Measurements from ENCODE around the gene ZNF141. TPM values are rescaled to one million over a fixed set of nuclear protein-coding genes. Genes with fewer than 3 reads are reported as not detected.

ZNF141 gene
- total and polyA plus RNA-seq, 10 of the 15 experiments (the other 5 are each of a cell fraction or from before 2014, with no cell fraction given), result 3.9 to 25.2 (median 10.6) TPM

DNA sequence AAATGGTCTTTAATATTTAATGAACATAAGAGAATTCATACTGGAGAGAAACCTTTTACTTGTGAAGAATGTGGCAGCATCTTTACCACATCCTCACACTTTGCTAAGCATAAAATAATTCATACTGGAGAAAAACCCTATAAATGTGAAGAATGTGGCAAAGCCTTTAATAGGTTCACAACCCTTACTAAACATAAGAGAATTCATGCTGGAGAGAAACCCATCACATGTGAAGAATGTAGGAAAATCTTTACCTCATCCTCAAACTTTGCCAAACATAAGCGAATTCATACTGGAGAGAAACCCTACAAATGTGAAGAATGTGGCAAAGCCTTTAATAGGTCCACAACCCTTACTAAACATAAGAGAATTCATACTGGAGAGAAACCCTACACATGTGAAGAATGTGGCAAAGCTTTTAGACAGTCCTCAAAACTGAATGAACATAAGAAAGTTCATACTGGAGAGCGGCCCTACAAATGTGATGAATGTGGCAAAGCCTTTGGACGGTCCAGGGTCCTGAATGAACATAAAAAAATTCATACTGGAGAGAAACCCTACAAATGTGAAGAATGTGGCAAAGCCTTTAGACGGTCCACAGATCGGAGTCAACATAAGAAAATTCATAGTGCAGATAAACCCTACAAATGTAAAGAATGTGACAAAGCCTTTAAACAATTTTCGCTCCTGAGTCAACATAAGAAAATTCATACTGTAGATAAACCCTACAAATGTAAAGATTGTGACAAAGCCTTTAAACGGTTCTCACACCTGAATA is 35.6 kb downstream of the ZNF141 start:
- H3K4me2 ChIP-seq (ENCODE audit: control insufficient read depth, insufficient read depth), result no peak overlapping the region
- no peak overlapping the region for H2AFZ ChIP-seq (ENCODE audit: control insufficient read depth, low read depth, low read length)
- no peak overlapping the region for H3K4me3 ChIP-seq
- TF ChIP-seq BHLHE40 (IDR thresholded peaks at IDR 0.05; ENCODE audit: borderline replicate concordance in 1 of 2, low read depth in 2 of 2, low read length in 1 of 2), result no peak
- peak; percentile 89 for TF ChIP-seq ZNF274 (IDR thresholded peaks at IDR 0.05; ENCODE audit: insufficient read depth, insufficient read length)
- TF ChIP-seq CHD1 (IDR thresholded peaks at IDR 0.05; ENCODE audit: low read depth, low read length), result no peak
- peak; percentile 95 for TF ChIP-seq CBX5 (IDR thresholded peaks at IDR 0.05; ENCODE audit: low read depth)
- no peak overlapping the region for H3K9ac ChIP-seq (ENCODE audit: control insufficient read depth, insufficient read depth, low read length)
- ChIA-PET RAD21 (ENCODE audit: unreplicated experiment) (no interaction called here), SMC1A (ENCODE audit: uncharacterized antibody, unreplicated experiment) (no interaction called here), POLR2A (no interaction called here), CTCF (no interaction called here)
- H3K27me3 ChIP-seq (replicated peaks in 1 of 2; ENCODE audit: control insufficient read depth in 2 of 2, insufficient read depth in 2 of 2, low read length in 1 of 2), result no peaks in the 10 kb centered on the region
- no peaks in the 10 kb centered on the region for H3K4me1 ChIP-seq (ENCODE audit: control insufficient read depth, insufficient read depth, low read length)
- H3K9me3 ChIP-seq (replicated peaks; ENCODE audit: control insufficient read depth, insufficient read depth, low read length), result peaks cover 36% of the 10 kb centered on the region
- H4K20me1 ChIP-seq (ENCODE audit: control insufficient read depth, insufficient read depth), result no peaks in the 10 kb centered on the region
- intact Hi-C loops (cut with micrococcal nuclease; ENCODE audit: unreplicated experiment) (no loop called here), in situ Hi-C loops (cut with MboI) (no loop called here)
- WGBS (ENCODE audit: insufficient coverage, insufficient replicate concordance, low lambda C conversion rate, missing lambda C conversion rate), result 95% methylated on average over 7 of the region's 7 CpGs
- no TSS peak for BruUV-seq (replicated peaks)
- DNase-seq (ENCODE audit: low read depth, low spot score) (no peak), ATAC-seq (no peak), FAIRE-seq (no peak)
- H3K36me3 ChIP-seq (ENCODE audit: control insufficient read depth in 2 of 2, insufficient read depth in 2 of 2, low read length in 1 of 2), result peaks cover 0 to 9% of the 10 kb centered on the region in 2 experiments; a peak in 2 of 4 replicates
- H3K27ac ChIP-seq (ENCODE audit: control insufficient read depth, insufficient read depth), result no peak overlapping the region
- H3K79me2 ChIP-seq (ENCODE audit: control insufficient read depth, insufficient read depth, low read length), result no peaks in the 10 kb centered on the region

DNA sequence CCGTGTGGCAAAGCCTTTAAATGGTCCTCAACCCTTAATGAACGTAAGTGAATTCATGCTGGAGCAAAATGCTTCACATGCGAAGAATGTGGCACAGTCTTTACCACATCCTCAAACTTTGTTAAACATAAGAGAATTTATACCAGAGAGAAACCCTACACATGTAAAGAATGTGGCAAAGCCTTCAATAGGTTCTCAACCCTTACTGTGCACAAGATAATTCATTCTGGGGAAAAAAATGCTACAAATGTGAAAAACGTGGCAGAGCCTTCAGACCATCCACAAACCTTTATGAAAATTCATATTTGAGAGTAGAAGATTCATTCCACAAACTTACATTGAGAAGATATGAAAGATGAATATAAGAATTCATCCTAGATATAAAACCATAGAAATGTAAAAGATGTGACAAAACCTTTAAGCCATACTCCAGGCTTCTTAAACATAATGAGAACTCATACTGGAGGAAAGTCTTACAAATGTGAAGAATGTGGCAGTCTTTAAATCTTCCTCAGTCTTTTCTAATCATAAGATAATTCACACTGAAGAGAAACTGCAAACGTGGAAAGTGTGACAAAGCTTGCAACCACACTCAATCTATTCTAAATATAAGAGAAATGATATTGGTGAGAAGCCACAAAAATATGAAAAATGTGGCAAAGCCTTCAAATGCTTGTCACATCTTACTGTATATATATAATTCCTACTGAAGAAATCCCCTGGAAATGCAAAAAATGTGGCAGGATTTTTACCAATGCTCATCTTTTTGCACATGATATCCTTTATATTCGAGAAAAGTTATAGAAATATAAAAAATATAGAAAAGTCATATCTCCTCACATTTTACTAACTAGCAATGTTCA is 36.9 kb downstream of the ZNF141 start:
- no TSS peak for BruUV-seq (replicated peaks)
- ChIA-PET SMC1A (ENCODE audit: uncharacterized antibody, unreplicated experiment) (no interaction called here), CTCF (no interaction called here), RAD21 (ENCODE audit: unreplicated experiment) (no interaction called here), POLR2A (no interaction called here)
- ATAC-seq (no peak), FAIRE-seq (no peak), DNase-seq (ENCODE audit: low read depth, low spot score) (no peak)
- no peaks in the 10 kb centered on the region for H3K4me1 ChIP-seq (ENCODE audit: control insufficient read depth, insufficient read depth, low read length)
- H3K9me3 ChIP-seq (replicated peaks; ENCODE audit: control insufficient read depth, insufficient read depth, low read length), result peaks cover 33% of the 10 kb centered on the region
- H3K27me3 ChIP-seq (replicated peaks in 1 of 2; ENCODE audit: control insufficient read depth in 2 of 2, insufficient read depth in 2 of 2, low read length in 1 of 2), result no peaks in the 10 kb centered on the region
- no peaks in the 10 kb centered on the region for H3K79me2 ChIP-seq (ENCODE audit: control insufficient read depth, insufficient read depth, low read length)
- no peak overlapping the region for H3K9ac ChIP-seq (ENCODE audit: control insufficient read depth, insufficient read depth, low read length)
- no peak overlapping the region for H2AFZ ChIP-seq (ENCODE audit: control insufficient read depth, low read depth, low read length)
- H4K20me1 ChIP-seq (ENCODE audit: control insufficient read depth, insufficient read depth), result no peaks in the 10 kb centered on the region
- intact Hi-C loops (cut with micrococcal nuclease; ENCODE audit: unreplicated experiment) (no loop called here), in situ Hi-C loops (cut with MboI) (no loop called here)
- WGBS (ENCODE audit: insufficient coverage, insufficient replicate concordance, low lambda C conversion rate, missing lambda C conversion rate), result 85% methylated on average over 6 of the region's 6 CpGs
- no peak overlapping the region for H3K4me3 ChIP-seq
- H3K4me2 ChIP-seq (ENCODE audit: control insufficient read depth, insufficient read depth), result no peak overlapping the region
- H3K36me3 ChIP-seq (ENCODE audit: control insufficient read depth in 2 of 2, insufficient read depth in 2 of 2, low read length in 1 of 2), result peaks cover 0 to 9% of the 10 kb centered on the region in 2 experiments; a peak in 2 of 4 replicates
- H3K27ac ChIP-seq (ENCODE audit: control insufficient read depth, insufficient read depth), result no peak overlapping the region
- no peak for TF ChIP-seq CHD4 (IDR thresholded peaks at IDR 0.05)
- TF ChIP-seq CBX5 (IDR thresholded peaks at IDR 0.05; ENCODE audit: low read depth), result peak; percentile 53; the same call in 1 of the 2 replicates
- peak; percentile 78 for TF ChIP-seq ZNF274 (IDR thresholded peaks at IDR 0.05; ENCODE audit: insufficient read depth, insufficient read length)
